Mesothelial cell of epicardium (in vitro differentiated cells): ENCODE results near the gene CROCC. TPM values are rescaled to one million over a fixed set of nuclear protein-coding genes. Genes with fewer than 3 reads are reported as not detected.

ENCODE experiments used
- DNase-seq, 2 experiments: peaks; one replicate each; pipeline ENCODE4 v3.0.0; 2021; ENCODE audit warnings: low spot score in 2 of 2; ENCODE audit not compliant: unreplicated experiment in 2 of 2
- H3K27ac Mint-ChIP-seq: 2 replicates; pipeline ENCODE4 v1.8.0; 2021; ENCODE audit warnings: mixed read lengths
- H3K27me3 Mint-ChIP-seq: 2 replicates; pipeline ENCODE4 v1.8.0; 2021; ENCODE audit warnings: low read depth, mixed read lengths
- H3K36me3 Mint-ChIP-seq: 2 replicates; pipeline ENCODE4 v1.8.0; 2021; ENCODE audit warnings: mixed read lengths
- H3K4me1 Mint-ChIP-seq: 2 replicates; pipeline ENCODE4 v1.8.0; 2021; ENCODE audit warnings: mixed read lengths
- H3K4me3 Mint-ChIP-seq: 2 replicates; pipeline ENCODE4 v1.8.0; 2021; ENCODE audit warnings: mild to moderate bottlenecking, moderate library complexity, mixed read lengths
- H3K9me3 Mint-ChIP-seq: 2 replicates; pipeline ENCODE4 v1.8.0; 2021; ENCODE audit warnings: mixed read lengths
- total RNA-seq: library from RNA; stranded (reverse); gene quantifications from 3 replicates; pipeline ENCODE4 v1.2.1, GENCODE V29; 2021
- TF ChIP-seq, protein P1 (sequence below): fragments of 200-600 bp; sonication (generic); IDR thresholded peaks from one replicate; pipeline ENCODE4 v1.5.0; 2021; ENCODE audit warnings: antibody characterized with exemption; ENCODE audit not compliant: unreplicated experiment

CROCC gene
- total RNA-seq, 1 donor from 2014 or later, result 86.4 TPM

DNA sequence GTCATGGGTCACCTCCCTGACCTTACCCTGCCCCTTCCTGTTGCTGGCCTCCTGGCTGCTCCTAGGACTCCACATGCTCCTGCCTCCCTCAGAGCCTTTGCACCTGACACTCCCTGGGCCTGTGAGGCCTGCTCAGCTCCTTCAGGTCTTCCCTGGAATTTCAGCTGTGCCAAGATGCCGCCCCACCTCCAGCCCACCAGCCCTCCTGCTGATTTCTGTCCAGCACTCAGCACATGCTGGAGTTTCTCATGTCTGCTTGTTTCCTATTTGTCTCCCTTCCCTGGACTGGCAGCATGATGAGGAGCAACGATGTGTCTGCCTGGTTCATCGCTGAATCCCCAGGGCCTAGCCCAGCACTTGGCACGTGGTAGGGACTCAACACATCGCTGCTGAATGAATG lies 55.6 kb downstream of the CROCC start:
- peaks cover 43% of the 10 kb centered on the region for H3K4me1 Mint-ChIP-seq
- H3K27ac Mint-ChIP-seq, result peak overlapping the region; percentile 39
- H3K36me3 Mint-ChIP-seq, result peaks cover 15% of the 10 kb centered on the region
- TF ChIP-seq, protein P1, sequence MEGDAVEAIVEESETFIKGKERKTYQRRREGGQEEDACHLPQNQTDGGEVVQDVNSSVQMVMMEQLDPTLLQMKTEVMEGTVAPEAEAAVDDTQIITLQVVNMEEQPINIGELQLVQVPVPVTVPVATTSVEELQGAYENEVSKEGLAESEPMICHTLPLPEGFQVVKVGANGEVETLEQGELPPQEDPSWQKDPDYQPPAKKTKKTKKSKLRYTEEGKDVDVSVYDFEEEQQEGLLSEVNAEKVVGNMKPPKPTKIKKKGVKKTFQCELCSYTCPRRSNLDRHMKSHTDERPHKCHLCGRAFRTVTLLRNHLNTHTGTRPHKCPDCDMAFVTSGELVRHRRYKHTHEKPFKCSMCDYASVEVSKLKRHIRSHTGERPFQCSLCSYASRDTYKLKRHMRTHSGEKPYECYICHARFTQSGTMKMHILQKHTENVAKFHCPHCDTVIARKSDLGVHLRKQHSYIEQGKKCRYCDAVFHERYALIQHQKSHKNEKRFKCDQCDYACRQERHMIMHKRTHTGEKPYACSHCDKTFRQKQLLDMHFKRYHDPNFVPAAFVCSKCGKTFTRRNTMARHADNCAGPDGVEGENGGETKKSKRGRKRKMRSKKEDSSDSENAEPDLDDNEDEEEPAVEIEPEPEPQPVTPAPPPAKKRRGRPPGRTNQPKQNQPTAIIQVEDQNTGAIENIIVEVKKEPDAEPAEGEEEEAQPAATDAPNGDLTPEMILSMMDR, result no peak
- H3K4me3 Mint-ChIP-seq, result peak overlapping the region; percentile 85
- DNase-seq, result no peak
- no peaks in the 10 kb centered on the region for H3K27me3 Mint-ChIP-seq
- no peaks in the 10 kb centered on the region for H3K9me3 Mint-ChIP-seq

DNA sequence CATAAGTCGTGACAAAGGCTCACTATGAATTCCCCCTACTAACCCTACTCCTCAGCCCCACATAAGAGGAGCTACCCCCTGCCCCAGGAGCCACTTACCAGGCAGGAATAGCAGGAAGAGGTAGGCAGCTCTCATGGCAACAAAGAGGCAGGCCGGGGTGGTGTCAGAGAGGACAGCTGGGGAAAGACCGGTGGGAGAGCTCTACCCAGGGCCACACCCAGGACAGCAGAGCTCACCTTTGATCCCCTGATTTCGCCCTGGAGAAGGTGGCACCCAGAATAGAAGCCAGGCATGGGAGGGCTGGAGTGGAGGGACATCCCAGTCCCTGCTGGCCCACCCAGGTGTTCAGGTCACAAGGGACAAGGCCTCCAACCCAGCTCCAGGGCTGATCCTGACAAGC lies 56.4 kb downstream of the CROCC start:
- H3K27ac Mint-ChIP-seq, result peak overlapping the region; percentile 67
- H3K36me3 Mint-ChIP-seq, result peaks cover 12% of the 10 kb centered on the region
- peaks cover 44% of the 10 kb centered on the region for H3K4me1 Mint-ChIP-seq
- TF ChIP-seq, protein P1, result no peak
- H3K9me3 Mint-ChIP-seq, result no peaks in the 10 kb centered on the region
- H3K4me3 Mint-ChIP-seq, result peak overlapping the region; percentile 85
- no peaks in the 10 kb centered on the region for H3K27me3 Mint-ChIP-seq
- DNase-seq, result no peak

DNA sequence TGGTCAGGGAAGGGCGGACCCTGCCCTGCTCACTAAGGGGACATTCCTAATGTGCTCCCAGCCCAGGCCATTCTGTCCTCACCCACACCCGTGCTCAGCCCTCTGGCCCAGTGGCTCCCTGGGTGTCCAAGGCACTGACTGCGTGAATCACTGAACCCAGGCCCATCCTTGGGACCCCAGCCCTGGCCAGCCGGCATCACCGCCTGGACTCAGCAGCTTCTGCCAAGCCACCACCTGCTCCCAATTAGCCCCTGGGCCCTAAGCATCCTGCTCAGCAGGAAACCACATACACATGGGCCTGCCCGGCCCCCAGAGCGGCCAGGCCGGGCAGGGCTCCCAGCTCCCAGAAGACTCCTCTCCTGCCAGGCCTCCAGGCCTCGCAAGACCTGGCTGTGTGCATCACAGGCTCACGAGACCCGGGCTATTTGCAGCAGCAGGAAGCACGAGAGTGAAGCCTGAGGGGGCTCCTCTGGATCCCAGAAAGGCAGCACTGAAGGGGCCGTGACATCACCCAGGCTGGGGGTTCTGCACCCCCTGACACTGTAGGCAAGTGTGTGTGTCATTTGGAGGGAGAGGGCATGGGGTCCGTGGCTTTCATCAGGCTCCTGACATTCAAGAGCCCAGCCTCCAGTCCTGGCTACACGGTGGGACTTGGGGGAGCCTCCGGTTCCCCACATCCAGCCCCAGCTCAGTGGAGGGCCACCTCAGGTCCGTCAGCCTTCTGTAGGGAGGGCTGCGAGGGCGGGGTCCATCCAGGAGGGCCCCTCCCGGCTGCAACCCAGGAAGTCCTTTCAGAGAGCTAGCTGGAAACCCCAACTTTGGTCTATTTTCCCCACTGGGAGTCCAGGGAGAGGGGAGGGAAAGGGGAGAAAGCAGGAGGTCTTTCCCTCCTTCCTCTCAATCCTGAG lies 57.1 kb downstream of the CROCC start:
- H3K4me3 Mint-ChIP-seq, result peak overlapping the region; percentile 85
- TF ChIP-seq, protein P1, result no peak
- DNase-seq, result no peak
- peaks cover 50% of the 10 kb centered on the region for H3K4me1 Mint-ChIP-seq
- no peaks in the 10 kb centered on the region for H3K9me3 Mint-ChIP-seq
- H3K36me3 Mint-ChIP-seq, result peaks cover 12% of the 10 kb centered on the region
- peak overlapping the region; percentile 81 for H3K27ac Mint-ChIP-seq
- no peaks in the 10 kb centered on the region for H3K27me3 Mint-ChIP-seq

DNA sequence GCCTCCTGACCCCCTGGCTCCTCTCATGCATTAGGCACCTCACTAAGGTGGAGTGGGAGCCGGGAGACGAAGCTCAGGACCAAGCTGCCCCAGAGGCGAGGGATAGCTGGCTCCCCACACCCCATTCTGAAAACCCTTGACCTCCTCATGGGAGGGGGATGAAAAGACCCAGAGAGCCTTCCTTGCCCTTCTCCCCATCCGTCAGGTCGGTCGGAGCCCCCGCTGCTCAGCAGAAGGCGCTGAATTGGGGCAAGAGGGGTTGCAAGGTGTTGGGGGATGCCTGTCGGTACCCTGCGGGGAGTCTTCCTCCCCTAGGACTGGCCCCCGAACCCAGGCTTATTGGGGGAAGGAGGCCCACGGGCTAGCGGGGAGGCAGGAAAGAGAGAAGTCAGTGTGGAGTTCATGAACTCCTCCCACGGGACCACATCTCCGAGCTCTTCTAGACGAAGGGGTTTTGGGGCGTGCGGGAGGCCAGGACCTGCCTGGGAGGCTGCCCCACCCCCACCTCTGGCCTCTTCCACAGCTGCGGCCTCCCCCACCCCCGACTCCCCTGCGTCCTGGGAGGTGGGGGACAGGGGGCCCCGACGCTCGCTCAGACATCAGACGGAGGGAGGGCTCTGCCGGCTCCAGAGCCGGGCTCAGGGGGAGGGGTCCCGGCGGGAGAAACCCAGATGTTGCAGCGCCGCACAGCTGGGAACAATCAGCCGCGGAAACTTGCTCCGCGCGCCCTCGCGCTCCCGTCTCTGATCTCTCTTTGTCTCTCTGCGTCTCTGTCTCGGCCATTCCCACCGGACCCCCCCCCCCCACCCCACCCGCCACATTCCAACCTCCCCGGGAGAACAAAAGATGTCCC lies 58.0 kb downstream of the CROCC start:
- Mint-ChIP-seq H3K36me3 (peaks cover 12% of the 10 kb centered on the region), H3K27ac (peak overlapping the region; percentile 81), H3K4me1 (peaks cover 55% of the 10 kb centered on the region), H3K4me3 (peak overlapping the region; percentile 85), H3K27me3 (no peaks in the 10 kb centered on the region), H3K9me3 (no peaks in the 10 kb centered on the region)
- peak in 1 of 2 experiments; percentile 66 for DNase-seq
- TF ChIP-seq, protein P1, result no peak

DNA sequence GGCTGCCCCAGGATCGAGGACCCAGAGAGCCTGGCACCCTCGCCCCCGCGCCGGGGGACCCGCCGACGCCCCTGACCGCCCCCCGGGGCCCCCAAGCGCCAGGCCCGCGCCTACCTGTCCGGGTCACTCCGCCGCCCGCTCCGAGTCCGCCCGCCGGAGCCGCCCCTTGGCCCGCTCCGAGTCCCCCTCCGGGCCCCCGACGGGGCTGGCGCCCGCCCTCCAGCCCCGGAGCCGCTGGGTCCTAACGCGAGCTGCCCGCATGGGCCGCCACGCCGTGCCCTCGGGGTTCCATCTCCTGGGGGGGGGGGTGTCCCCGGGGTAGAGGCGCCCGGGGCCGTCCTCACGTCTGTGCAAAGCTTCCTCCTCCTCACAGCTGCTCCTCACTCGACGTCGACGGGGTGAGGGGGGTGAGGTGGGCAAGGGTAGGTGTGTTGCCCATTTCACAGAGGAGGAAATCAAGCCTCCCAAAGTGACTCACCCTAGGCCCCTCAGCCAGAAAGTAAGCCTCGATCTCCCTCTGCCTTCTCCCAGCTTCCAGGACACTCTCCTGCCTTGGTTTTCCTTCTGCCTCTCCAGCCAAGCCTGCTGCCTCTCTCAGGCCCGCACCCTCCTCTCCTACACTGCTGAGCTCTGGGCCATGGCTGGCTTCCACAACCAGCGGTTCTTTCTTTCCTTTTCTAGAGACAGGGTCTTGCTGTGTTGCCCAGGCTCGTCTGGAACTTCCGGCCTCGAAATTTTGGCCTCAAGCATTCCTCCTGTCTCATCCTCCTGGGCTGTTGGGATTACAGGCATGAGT lies 58.9 kb downstream of the CROCC start, which contains the start of gene MFAP2:
Gene MFAP2, minus strand, starts transcription at position 148 of the 796 bp plus-strand sequence. CDS start 2,347 bp downstream, outside the sequence.
- H3K36me3 Mint-ChIP-seq, result peaks cover 6% of the 10 kb centered on the region
- DNase-seq, result peak in 1 of 2 experiments; percentile 59
- H3K27ac Mint-ChIP-seq, result peak within 1 kb of the TSS; percentile 93
- H3K9me3 Mint-ChIP-seq, result no peaks in the 10 kb centered on the region
- TF ChIP-seq, protein P1, result no peak
- peak within 1 kb of the TSS; percentile 85 for H3K4me3 Mint-ChIP-seq
- peaks cover 56% of the 10 kb centered on the region for H3K4me1 Mint-ChIP-seq
- H3K27me3 Mint-ChIP-seq, result no peaks in the 10 kb centered on the region
